Activated T-helper 9 cell treated with anti-CD3 and anti-CD28 coated beads, Interleukin-2, amount 50 U/mL, for 16 hours (primary cell): ENCODE measurements around the gene WRAP73.

ENCODE experiments used
- DNase-seq: peaks from one replicate; pipeline ENCODE4 v3.0.0-alpha.2; 2020; ENCODE audit warnings: low read depth

Gene WRAP73

GRCh38 chr1:3649342-3650247 lies at the start of gene WRAP73:
WRAP73 (minus strand) TSS chr1:3650103; CDS start chr1:3649999, 104 bp downstream.
- DNase-seq, result peak; percentile 87

GRCh38 chr1:3699596-3699995 lies 49.7 kb upstream of the WRAP73 start:
- DNase-seq, result no peak

GRCh38 chr1:3698660-3699408 lies 48.9 kb upstream of the WRAP73 start:
- DNase-seq, result no peak

GRCh38 chr1:3697810-3698209 lies 47.9 kb upstream of the WRAP73 start:
- DNase-seq, result no peak

GRCh38 chr1:3697104-3697503 lies 47.2 kb upstream of the WRAP73 start:
- DNase-seq, result no peak

GRCh38 chr1:3696689-3697088 lies 46.8 kb upstream of the WRAP73 start:
- no peak for DNase-seq

GRCh38 chr1:3695326-3696217 lies 45.7 kb upstream of the WRAP73 start:
- no peak for DNase-seq

- DNase-seq, result no peak
These were observed 43.4 kb upstream of the WRAP73 start for GRCh38 chr1:3693321-3693720.

- no peak for DNase-seq
These were observed 42.7 kb upstream of the WRAP73 start for GRCh38 chr1:3692598-3692997.

- no peak for DNase-seq
These were observed 41.7 kb upstream of the WRAP73 start for GRCh38 chr1:3691421-3692204.

GRCh38 chr1:3690282-3691065 lies 40.6 kb upstream of the WRAP73 start:
- DNase-seq, result no peak

- no peak for DNase-seq
These were observed 39.3 kb upstream of the WRAP73 start for GRCh38 chr1:3689138-3689750.

GRCh38 chr1:3688356-3689137 lies 38.6 kb upstream of the WRAP73 start:
- DNase-seq, result no peak

- DNase-seq, result no peak
These were observed 37.6 kb upstream of the WRAP73 start for GRCh38 chr1:3687504-3687903.

- no peak for DNase-seq
These were observed 36.0 kb upstream of the WRAP73 start for GRCh38 chr1:3685906-3686305.

GRCh38 chr1:3685222-3685621 lies 35.3 kb upstream of the WRAP73 start:
- no peak for DNase-seq

- no peak for DNase-seq
These were observed 34.1 kb upstream of the WRAP73 start for GRCh38 chr1:3683992-3684391.

GRCh38 chr1:3683197-3683596 lies 33.3 kb upstream of the WRAP73 start:
- DNase-seq, result no peak
